Measurements from ENCODE around the gene KRTAP2-4.

GRCh38 chr17:41019415-41019814 is 46.3 kb downstream of the KRTAP2-4 start:
- TF ChIP-seq FOXP2 (optimal IDR thresholded peaks at IDR 0.05; ENCODE audit: control extremely low read depth, extremely low read length, insufficient read depth), result no peak
- no peak for TF ChIP-seq EZH2 (IDR thresholded peaks at IDR 0.05)
- TF ChIP-seq POLR2AphosphoS5 (IDR thresholded peaks at IDR 0.05; ENCODE audit: borderline replicate concordance, low read depth, low read length), result no peak
